ENCODE data around the gene BCL2A1. TPM values are rescaled to one million over a fixed set of nuclear protein-coding genes. Genes with fewer than 3 reads are reported as not detected.

Gene BCL2A1
- 0.35 and 2.0 TPM in 2 replicates for total RNA-seq

DNA sequence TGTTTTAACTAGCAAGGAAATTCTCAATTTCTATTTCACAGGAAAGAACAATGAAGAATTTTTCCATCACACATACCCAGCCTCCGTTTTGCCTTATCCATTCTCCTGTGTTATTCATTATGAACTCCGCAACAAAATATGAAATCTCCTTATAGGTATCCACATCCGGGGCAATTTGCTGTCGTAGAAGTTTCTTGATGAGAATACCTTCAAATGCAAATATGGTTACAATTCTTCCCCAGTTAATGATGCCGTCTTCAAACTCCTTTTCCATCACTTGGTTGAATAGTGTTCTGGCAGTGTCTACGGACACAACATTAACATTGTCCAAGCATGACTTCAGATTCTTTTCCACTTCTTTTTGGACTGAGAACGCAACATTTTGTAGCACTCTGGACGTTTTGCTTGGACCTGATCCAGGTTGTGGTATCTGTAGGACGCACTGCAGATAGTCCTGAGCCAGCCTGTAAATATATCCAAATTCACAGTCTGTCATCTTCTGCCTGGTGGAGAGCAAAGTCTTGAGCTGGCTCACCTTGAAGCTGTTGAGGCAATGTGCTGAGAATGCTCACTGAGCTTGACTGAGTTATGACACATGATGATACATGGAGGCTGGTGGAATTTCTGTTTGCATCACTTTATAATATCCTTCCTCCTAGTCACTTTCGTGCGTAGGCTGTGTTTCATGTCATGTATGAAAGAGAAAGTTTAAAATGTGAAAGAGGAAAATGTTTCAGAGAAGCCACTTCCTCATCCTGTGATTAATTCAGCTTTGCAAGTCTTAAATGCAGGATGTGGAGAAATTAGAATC is at the start of gene BCL2A1:
Gene BCL2A1, minus strand, starts transcription at position 573 of the 811 bp plus-strand sequence. Its CDS starts 77 bp downstream, at position 496.

Other genes with a start within 250 kb of the BCL2A1 start
- gene MTHFS, start 74.2 kb downstream of the BCL2A1 start, total RNA-seq: 18.0 and 19.8 TPM in 2 replicates
- 50.8 and 70.6 TPM in 2 replicates for gene ZFAND6, start 88.5 kb upstream of the BCL2A1 start, total RNA-seq
- gene FAH, start 181.8 kb upstream of the BCL2A1 start, total RNA-seq: 24.8 and 34.1 TPM in 2 replicates

All from airway epithelial cell (primary cell).